OCI-LY7 (cell line): ENCODE data around the gene RPL32.

Source experiments
- EZH2phosphoT487 ChIP-seq: fragments of 200-600 bp; sonication (generic); IDR thresholded peaks from 2 replicates; pipeline ENCODE4 v1.6.1; 2018; ENCODE audit warnings: low read depth, borderline replicate concordance, mild to moderate bottlenecking, mixed run types, antibody characterized with exemption, low read length, moderate library complexity, mixed read lengths
- TF ChIP-seq, protein P1 (sequence below): fragments of 200-600 bp; sonication (generic); conservative IDR thresholded peaks from 2 replicates; pipeline ENCODE4 v1.5.1; 2014; ENCODE audit warnings: mild to moderate bottlenecking, antibody characterized with exemption, low read length, moderate library complexity, mixed read lengths

DNA sequence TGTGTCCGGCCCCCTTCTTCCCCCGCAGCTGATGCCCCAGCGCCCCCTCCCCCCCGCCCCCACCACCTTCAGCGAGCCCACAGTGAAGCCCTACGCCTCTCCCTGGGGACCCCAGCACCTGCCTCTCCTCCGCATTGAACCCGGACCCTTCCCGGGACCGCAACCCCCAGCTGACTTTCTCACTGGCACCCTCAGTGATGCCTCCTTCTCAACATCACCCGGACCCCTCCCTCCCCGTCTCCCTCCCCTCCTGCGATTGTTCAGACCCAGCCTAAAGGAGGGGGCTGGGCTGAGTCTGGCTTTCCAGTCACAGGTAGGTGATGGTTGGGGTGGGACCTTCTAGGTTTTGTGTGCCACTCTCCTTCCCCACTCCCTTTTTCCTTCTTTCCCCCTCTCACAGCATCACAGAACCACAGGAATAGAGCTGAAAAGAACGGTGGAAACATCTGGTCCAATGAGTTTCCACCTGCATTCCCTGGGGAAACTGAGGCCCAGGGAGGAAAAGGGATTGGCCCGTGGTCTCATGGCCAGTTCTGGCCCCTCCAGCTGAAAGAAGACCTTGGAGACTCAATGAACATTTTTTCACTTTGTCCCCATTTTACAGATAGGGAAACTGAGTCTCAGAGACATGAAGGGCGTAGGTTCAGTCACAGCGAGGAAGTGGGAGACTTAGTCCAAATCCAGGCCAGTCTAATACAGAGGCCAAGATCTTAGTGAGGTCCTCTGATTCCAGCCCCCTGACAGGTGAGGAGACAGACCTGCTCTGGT is 44.1 kb downstream of the RPL32 start:
- TF ChIP-seq EZH2phosphoT487, result no peak
- TF ChIP-seq, protein P1, sequence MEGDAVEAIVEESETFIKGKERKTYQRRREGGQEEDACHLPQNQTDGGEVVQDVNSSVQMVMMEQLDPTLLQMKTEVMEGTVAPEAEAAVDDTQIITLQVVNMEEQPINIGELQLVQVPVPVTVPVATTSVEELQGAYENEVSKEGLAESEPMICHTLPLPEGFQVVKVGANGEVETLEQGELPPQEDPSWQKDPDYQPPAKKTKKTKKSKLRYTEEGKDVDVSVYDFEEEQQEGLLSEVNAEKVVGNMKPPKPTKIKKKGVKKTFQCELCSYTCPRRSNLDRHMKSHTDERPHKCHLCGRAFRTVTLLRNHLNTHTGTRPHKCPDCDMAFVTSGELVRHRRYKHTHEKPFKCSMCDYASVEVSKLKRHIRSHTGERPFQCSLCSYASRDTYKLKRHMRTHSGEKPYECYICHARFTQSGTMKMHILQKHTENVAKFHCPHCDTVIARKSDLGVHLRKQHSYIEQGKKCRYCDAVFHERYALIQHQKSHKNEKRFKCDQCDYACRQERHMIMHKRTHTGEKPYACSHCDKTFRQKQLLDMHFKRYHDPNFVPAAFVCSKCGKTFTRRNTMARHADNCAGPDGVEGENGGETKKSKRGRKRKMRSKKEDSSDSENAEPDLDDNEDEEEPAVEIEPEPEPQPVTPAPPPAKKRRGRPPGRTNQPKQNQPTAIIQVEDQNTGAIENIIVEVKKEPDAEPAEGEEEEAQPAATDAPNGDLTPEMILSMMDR, result no peak
